Brain pericyte (primary cell): ENCODE results near the gene GRIK2.

Source experiments
- DNase-seq: peaks from one replicate; pipeline ENCODE4 v3.0.0-alpha.2; 2012; ENCODE audit warnings: low read depth, low spot score

The GRIK2 gene

DNA sequence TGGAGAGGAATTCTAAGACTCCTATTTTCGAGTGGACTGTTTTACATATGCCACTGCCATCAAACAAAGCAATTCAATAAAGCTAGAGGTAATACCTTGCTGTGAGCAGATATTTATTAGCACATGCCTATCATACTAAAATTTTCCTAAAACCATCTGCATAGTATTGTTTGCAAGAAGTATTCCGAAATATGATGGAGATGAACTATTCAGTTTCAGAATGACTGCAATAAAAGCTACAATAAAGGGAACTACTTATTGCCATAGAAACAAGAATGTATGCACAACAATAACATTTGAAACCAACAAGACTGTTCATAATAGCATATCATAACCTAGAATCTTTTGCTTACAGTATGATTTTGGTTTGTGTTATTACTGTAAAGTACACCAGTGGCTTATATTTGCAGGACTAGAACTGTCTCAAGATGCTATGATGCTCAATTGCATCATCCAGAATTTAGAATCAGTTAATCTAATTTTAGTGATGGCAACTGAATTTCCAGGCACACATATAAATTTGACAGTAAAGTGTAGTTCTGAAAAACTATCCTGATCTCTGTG lies 144.3 kb downstream of the GRIK2 start:
- DNase-seq = no peak

GRCh38 chr6:101539510-101540245 lies 146.2 kb downstream of the GRIK2 start:
- DNase-seq = no peak

GRCh38 chr6:101541894-101542293 lies 148.4 kb downstream of the GRIK2 start:
- DNase-seq = no peak

GRCh38 chr6:101543796-101544195 lies 150.3 kb downstream of the GRIK2 start:
- no peak for DNase-seq

DNA sequence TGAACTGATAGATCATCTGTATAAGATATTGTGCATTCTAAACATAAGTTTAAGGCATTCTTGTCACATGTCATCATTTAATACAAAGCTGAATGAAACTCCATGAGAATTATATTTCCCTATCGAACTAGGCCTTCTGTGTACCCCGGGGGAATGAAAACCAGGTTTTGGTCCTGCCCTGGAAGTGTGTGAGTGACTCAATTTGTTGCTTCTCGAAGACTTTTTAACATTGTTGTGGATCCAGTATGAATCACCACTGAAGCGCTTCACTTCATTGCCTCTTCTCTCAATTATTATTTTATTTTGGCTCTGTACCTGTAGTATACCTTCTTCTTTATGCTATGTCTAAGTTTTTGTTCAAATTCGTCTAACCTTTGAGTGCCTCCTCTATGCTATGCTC lies 150.8 kb downstream of the GRIK2 start:
- DNase-seq = no peak

DNA sequence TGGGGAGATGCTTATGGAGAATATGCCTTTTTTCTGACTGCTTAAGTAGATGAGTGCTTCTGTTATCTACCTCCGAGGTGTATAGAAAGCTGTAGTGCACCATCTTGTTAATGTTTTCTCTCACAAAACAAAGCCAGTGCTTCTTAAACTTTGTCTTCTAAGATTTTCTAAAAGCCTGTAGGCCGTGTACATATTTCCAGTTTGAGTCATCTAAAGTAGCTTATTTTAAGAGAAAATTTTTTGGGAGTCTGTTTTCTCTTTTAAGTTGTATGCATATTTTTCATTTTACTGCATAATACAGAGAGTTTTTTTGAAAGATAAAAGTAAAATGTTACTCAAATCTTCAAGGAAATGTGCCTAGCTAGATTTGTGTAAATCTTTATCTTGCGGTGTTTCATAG lies 151.7 kb downstream of the GRIK2 start:
- no peak for DNase-seq

- DNase-seq = no peak
These were observed 156.9 kb downstream of the GRIK2 start for GRCh38 chr6:101550451-101550850.

DNA sequence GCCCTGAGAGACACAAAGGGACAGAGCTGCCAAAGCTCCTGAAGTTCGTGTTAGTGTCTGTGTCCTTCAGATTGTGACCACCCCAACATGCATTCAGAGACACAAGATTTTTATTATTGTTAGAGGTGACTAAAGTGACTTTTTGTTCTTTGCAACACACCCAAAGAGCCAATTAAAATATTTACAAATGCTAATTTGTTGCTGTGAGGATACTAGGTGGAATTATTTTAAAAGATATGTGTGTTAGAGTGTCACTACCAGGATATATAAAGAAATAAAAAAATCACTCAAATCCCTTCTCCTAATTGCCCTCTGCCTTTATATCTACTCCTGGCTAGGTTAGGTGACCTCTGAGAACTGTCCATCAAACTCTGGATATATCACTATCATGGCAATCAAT lies 160.7 kb downstream of the GRIK2 start:
- DNase-seq = no peak

- DNase-seq = no peak
These were observed 165.2 kb downstream of the GRIK2 start for GRCh38 chr6:101558712-101559111.

- no peak for DNase-seq
These were observed 179.1 kb downstream of the GRIK2 start for GRCh38 chr6:101572627-101573026.

DNA sequence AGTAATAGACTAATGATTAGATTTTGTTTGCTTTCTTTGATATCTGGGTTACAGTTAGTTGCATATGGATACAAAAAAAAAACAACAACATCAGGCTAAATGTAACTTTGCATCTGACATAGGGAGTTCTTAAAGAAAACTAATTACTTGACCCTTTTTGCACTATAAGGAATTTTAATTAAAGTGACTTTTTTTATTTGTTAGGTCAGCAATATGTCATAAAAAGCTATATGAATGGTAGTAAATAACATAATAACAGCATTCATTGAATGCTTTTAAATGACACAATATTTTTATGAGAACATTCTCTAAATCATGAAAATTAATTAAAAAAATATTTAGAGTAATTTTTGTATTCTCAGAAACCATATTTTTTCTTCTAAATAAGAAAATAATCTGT lies 183.6 kb downstream of the GRIK2 start:
- DNase-seq = no peak

DNA sequence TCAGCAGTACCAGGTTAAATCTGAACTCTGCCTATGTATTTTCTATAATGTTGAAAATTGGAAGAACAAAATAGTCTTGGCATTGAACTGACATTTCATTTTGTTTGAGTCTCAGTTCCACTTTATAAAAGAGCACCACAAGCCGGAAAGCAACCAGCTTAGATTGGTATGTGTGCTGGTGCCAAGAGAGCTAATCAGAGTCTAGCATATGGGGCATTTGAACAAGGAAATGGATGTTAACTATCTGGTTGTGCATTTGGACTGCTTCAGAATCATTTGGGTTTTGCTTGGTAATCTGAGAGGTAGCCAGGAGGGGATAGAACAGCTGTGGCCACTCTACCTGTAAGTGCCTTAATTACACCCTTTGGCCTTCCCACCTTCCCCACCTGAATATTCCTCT lies 184.8 kb downstream of the GRIK2 start:
- no peak for DNase-seq

DNA sequence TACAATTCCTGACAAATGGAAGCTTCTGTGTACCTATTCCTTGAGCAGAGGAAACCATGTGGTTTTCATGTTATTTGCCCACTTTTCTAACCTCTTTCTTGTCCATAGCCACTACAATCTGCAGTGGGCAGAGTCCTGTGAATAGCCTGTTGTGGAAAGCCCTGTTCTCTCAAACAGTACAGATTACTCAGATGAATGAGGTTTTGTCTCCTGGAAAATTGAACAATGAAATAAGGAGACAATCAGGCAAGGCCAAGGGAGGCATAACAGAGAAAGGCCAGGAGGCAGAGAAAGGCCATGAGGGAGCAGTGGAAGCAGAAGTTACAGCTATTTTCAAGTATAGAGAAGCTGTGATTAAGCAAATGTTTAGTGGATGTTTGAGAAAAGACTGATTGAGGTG lies 189.3 kb downstream of the GRIK2 start:
- DNase-seq = no peak

- no peak for DNase-seq
These were observed 192.0 kb downstream of the GRIK2 start for GRCh38 chr6:101585501-101585900.

- DNase-seq = no peak
These were observed 194.8 kb downstream of the GRIK2 start for GRCh38 chr6:101588343-101588742.

GRCh38 chr6:101595276-101595675 lies 201.8 kb downstream of the GRIK2 start:
- DNase-seq = no peak

GRCh38 chr6:101597693-101598092 lies 204.2 kb downstream of the GRIK2 start:
- DNase-seq = no peak

DNA sequence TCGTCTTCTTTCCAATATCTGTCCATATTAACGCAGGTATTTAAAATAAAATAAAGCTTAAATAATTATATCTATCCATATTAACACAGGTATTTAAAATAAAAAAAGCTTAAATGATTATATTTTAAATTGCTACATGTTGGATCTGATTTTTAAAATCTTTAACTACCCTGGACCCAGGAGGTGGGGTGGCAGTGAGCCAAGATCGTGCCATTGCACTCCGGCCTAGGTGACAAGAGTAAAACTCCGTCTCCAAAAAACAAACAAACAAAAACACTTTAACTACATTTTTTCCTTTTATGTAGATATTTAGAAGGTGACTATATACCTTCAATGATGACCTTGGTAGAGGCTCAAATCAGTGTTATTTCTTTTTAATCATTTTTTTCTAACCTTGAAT lies 211.9 kb downstream of the GRIK2 start:
- DNase-seq = no peak

DNA sequence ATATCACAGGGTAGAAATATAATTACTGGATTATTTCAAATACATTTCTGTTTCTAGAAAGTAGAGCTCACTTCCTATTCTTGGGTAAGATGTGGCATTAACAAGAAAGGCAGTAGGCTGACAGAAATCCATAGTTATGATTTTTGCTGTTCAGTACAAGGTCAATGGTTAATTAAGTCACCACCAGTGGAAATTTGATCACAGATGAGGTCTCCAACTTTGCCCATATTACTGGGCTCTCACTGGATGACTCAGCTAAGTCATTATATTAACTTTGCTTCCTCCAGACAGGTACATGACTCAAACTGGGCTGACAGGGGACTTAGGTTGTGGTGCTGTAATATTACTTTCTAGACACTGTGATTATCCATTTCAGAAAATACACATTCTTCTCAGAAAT lies 212.4 kb downstream of the GRIK2 start:
- DNase-seq = no peak

GRCh38 chr6:101607111-101607690 lies 213.7 kb downstream of the GRIK2 start:
- DNase-seq = no peak

GRCh38 chr6:101608703-101609102 lies 215.2 kb downstream of the GRIK2 start:
- no peak for DNase-seq

- DNase-seq = no peak
These were observed 220.0 kb downstream of the GRIK2 start for GRCh38 chr6:101613556-101613955.

GRCh38 chr6:101614774-101615173 lies 221.3 kb downstream of the GRIK2 start:
- DNase-seq = no peak
